CD4-positive, alpha-beta T cell treated with Interferon gamma for 1 hour (primary cell): Measurements from ENCODE around the gene TSPAN18.

Experiments
- DNase-seq: peaks from one replicate; pipeline ENCODE4 v3.0.0-alpha.2; 2020

The TSPAN18 gene

DNA sequence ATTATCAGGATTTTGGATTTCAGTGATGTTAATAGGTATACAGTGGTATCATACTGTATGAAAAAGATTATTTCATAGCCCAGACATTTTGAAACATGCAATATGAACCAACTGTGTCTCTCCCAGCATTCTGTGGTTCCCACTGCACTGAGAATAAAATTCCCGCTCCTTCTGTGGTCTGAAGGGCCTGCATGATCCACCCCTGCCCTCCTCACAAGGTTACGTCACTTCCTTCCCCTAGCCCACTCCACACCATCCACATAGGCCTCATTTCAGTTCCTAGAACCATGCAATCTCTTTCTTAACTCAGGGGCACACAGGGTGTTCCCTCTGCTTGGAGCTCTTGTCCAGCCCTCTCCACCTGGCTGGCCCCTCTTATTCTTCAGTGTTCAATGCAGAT, 103.1 kb downstream of the TSPAN18 start:
- DNase-seq = no peak

DNA sequence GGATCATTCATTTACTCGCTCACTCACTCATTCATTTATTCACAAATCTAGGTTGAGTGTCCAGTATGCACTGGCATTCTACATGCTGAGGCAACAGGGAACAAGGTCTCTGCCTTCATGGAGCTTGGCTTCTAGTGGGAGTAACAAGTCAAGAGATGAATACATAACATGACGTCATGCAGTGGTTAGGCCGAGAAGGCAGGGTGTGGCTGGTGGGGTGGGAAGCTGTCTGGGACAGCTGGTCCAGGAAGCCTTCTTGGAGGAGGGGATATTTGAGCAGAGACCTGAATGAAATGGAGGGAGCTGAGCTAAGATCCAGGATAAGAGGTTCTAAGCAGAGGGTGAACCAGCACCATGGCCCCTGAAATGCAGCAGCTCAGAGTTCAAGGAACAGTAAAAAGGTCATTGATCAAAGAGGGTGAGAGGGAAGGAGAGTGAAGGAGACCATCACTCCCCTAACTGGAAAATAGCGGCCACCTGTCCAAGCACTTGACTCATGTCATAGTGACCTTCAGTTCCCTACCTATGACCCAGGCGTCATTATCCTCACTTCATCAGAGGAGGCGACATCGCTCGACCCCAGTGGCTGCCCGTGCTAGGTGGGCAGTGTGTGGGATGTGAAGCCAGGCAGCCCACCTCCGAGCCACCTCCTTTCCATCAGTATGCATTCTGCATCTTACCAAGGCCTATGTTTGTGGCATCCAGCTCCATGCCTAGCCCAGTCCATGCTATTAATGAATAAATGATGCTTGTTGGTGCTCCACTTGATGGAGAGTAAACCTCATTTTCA, 105.0 kb downstream of the TSPAN18 start:
- no peak for DNase-seq

DNA sequence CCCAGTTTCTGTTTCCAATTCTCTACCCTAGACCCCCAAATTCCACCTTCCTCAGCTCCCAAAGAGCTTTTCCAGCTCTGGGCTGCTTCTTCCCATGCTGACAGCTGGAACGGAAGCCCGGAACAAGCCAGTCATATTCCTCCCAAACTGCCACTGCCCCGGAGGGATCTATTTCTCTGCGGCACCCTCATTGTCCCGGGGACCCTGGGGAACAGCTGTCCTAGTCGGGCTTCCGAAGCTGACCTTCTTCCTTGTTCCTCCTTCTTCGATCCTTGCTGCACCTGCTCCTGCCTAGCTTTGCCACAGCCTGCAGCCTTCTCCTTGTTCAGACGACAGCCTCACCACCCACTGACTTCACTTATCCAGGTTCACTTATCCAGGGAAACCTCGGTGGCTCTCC, 105.7 kb downstream of the TSPAN18 start:
- DNase-seq = no peak

DNA sequence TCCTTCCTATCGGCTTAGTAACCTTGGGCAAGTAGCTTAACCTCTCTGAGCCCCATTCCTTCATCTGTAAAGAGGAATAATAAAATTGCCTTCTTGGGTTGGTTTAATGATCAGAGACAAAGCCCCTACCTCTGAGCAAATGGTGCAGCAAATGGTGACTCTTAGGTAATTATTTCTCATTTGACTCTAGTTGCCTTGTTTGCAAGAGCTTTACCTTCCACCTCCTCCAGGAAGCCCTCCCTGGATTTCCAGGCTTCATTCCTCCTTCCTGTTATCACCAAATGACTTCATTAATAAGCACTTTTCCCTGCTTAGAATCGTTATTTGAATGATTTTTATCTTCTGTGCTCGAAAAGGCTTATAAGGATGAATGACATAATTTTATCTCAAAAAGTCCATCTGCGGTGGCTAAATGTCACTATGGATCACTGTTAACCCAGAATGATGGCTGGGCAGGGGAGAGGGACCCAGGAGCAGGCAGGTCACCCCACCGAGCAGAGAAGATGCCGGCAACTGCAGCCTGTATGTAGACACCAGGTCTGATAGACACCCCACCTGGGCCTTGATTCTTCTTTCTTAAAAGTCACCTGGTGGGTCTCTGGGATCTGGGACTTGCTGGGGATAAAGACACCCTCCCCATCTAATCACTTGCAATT, 106.6 kb downstream of the TSPAN18 start:
- DNase-seq = no peak

DNA sequence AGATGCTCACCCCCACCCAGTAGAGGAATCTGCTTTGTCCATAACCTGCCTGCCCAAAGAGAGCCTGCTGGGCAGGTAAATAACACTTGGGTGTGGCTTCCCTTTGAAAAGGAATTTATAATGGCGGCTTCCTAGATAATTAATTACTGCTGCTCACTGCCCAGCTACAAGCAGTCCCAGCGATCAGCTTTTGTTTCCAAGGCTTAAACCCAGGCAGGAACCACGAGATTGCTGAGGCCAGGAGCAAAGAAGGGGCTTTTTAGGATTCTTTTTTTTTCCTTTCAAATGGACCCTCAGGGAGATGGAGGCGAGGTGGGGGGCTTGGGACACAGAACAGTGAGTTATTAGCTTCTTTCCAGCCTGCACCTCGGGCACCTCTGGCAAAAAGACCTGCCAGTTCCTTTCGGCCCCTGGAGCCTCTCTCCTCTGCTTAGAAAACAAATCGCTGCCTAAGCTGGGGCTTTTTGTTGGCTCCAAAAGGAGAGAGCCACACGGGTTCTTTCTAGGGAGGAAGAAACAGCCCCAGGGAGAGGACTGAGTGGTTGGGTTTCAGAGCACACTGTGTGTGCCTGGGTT, 107.2 kb downstream of the TSPAN18 start:
- no peak for DNase-seq

DNA sequence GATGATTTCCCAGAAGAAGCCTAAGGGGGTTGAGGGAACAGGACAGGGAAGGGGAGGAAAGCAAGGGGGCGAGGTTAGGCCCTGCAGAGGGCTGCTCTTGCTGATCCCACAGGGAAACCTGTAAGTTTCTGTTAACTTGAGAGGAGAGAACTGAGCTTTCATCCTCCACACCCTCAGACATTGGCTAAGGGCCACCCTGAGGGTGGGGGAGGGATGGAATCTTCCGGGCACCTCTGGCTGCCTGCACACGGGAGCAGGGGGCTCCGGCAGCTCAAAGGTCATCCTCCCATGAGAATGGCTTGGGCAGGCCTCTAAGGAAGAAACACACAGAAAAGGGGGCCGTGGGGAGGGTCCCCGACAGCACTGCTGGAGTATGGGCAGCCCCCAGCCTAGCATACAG, 108.1 kb downstream of the TSPAN18 start:
- no peak for DNase-seq

DNA sequence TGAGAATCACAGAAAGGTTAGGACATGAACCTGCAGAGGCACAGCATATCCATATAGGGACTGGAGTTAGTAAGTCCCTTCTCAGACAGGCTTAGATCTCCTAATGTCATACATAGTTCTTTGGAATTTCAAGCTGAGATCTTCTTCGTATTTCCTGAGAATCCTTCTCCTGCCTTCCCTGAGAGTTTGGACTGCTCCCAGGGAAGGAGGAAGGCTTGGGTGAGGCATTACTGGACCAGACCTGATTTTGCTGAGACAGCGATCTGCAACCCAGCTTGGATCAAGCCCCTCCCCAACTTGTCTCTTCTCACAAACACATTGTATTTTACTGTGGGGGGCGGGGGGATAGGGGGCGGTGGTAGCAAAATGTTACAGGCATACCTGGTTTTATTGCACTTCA, 108.5 kb downstream of the TSPAN18 start:
- no peak for DNase-seq

DNA sequence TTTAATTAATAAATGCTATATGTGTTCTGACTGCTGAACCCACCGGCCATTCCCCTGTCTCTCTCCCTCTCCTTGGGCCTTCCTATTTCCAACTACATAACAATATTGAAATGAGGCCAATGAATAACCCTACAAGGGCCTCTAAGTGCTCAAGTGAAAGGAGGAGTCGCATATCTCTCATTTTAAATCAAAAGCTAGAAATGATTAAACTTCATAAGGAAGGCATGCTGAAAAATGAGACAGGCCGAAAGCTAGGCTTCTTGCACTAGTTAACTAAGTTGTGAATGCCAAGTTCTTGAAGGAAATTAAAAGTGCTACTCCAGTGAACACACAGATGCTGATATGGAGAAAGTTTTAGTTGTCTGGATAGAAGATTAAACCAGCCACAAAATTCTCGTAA, 109.2 kb downstream of the TSPAN18 start:
- DNase-seq = no peak

DNA sequence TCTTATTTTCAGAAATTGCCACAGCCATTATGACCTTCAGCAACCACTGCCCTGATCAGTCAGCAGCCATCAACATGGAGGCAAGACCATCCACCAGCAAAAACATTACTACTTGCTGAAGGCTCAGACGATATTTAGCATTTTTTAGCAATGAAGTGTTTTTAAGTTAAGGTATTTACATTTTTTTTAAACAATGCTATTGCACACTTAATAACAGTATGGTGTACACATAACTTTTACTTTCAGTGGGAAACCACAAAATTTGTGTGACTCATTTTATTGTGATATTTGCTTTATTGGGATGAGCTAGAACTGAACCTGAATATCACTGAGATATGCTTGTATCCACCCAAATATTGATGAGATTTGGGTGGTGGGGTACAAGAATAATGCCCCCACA, 110.9 kb downstream of the TSPAN18 start:
- no peak for DNase-seq

DNA sequence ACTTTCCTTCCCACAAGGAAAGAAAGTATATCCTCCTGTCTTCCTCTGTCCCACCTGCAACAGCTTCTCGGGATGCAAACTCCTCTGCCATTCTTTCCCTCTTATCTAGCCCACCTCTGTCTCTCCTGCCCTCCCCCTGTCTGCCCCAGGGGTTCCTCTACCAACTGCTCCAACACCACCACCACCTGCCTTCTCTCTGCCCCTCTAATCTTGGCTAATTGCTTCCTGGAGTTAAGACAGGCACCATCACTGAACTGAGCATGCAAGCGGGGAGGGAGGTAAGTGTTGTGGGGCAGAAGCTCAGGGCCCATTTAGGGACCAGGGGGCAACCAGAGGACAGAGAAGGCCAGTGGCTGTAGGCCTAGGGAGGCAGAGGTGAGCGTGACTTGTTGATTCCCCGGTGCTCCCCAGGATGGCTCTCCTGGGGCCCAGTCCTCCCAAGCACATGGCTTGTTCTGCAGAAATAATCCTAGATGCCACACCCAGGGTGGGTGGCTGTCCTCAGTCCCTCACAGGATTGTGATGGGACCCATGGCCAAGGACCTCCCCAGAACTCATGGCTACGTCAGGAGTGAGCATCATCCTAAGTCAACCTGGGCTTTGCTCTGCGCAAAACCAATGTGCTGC, 112.8 kb downstream of the TSPAN18 start:
- no peak for DNase-seq

DNA sequence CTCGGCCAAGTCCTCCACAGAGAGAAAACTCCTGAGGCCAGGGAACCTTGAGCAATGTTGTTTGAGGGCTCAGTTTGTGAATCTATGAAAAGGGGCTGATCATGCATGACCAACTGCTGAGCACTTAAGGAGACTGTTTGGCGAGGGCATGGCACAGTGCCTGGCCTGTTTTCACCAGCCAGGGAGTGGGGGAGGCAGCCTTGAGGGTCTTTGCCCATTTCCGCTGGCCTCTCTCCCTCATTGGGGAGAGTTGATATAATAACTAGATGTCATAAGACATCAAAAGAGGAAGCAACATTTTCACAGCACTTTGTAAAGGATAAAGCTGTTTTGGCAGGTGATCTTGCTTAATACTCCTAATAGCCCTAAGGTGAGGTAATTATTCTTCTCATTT, 113.3 kb downstream of the TSPAN18 start:
- no peak for DNase-seq

DNA sequence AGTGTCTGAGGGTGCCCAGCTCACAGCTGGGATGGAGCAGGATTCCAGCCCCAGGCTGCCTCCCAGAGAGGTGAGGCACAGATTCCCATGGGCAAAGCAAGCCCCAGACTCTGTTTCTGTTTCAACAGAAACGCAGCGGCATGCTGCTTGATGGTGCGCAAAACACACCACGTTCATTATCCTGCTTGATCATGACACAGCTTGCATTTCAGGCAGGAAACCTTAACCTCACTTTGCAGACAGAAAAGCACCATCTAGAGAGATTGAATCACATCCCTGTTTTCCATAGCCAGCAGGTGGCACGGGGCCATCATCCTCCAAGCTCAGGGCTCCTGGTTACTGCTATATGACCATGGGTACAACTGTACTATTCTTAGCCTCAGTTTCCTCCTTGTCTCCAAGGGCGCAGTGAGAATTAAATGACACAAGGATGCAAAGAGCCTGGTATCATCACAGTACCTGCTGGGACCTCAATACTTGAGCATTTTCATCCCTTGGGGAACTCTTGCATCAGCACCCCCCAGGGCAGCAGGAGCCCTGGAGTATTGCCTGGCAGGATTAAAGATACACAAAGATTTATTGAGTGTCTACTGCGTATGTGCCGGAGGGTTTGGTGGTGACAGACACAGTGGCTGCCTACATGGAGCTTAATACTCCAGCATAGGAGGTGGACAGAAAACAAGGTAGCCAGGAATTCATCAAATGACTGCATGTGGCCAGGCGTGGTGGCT, 113.9 kb downstream of the TSPAN18 start:
- DNase-seq = no peak

DNA sequence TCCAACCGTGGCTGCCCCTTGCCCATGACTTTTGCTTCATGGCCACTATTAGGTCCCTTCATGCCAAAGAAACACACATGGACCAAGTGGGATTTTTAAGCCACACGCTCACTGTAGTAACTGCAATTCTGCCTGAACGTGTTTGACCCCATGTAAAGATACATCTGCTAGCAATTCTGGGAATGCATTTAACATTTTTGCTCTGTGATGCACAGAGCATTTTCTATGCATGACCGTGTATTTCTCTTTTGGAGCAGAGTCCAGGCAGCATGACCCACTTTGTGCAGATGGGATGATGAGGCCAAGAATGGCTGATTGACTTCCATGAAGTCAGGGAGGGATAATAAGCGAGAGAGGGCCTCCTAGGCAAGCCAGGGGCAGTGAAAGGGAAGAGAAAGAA, 115.5 kb downstream of the TSPAN18 start:
- no peak for DNase-seq

DNA sequence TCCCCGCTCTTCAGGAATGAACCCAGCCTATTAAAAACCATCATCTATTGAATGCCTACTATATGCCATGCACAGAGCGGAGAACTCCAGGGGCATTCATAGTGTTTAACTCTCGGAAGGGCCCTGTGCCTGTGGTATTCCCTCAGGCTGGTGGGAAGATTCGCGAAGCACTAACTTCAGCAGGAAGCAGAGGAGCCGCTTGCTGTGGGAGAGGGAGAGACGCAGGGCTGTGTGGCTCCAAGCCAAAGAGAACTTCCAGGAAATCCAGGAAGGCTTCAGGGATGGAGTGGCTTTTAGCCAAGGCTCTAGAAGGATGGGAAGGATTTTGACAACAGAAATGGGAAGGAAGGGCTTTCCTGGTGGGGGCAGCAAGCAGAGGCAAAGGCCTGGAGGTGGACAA, 120.1 kb downstream of the TSPAN18 start:
- DNase-seq = no peak

DNA sequence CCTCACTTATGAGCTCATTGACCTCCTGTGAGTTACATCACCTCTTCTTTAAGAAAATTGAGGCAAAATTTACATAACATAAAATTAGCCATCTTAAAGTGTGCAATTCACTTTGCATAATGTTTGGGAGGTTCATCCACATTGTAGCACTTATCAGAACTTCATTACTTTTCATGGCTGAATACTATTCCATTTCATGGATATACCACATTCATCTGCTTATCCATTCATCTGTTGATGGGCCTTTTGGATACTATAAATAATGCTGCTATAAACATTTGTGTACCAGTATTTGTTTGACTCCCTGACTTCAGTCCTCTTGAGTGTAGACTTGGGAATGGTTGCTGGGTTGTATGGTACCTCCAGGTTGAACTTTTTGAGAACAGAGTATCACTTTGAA, 120.6 kb downstream of the TSPAN18 start:
- no peak for DNase-seq

DNA sequence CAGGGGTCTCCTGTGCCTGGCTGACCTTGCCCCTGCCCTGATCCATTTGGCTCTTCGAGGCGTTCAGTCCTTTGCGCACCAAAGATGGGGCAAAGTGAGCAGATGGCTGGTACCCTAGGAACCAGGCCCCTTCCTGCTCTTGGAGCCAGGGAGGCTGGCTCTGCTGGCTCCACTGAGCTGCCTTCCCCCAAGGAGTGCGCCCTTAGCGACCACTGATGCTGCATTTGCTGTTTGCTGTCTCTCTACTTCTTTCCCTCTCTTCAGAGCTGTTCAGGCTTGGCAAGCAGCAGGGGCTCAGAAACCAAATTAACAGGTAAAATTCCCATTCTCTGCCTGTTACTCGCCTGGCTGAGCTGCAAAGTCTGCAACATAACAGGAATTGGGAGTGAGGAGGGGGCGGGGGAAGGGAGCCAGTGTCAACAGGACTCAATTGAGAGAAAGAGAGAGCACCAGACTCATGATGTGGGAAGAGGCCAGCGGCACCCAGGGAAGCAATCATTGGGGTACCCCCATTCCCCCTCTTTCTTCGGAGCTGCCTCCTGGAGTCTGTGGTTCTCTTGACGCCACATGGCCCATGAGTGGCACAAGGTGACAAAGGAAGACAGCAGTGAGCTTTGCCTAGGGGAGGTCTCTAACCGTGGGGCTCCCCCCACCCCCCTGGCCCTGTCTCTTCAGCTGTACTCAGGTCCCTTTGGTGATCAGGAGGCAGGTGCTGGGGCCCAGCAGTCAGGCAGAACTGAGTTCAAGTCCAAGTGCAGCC, 121.6 kb downstream of the TSPAN18 start:
- DNase-seq = no peak

DNA sequence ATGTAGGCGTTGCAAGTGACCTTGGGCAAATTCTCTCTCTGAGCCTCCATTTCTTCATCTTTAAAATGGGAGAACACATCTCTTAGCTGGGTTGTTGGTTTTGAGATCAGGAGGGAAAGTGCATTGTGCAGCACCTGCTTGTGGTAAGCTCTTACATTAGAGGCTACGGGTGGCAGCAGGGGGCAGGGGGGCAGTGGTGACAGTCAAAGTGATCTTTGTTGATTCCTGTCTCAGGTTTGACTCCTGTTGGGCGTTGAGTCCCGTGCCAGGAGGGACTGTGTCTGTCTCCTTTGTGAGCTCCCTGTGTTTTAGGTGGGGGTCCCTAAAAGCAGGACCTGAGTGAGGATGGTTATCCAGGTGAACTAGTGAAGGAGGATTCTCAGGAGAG, 122.2 kb downstream of the TSPAN18 start:
- DNase-seq = no peak

DNA sequence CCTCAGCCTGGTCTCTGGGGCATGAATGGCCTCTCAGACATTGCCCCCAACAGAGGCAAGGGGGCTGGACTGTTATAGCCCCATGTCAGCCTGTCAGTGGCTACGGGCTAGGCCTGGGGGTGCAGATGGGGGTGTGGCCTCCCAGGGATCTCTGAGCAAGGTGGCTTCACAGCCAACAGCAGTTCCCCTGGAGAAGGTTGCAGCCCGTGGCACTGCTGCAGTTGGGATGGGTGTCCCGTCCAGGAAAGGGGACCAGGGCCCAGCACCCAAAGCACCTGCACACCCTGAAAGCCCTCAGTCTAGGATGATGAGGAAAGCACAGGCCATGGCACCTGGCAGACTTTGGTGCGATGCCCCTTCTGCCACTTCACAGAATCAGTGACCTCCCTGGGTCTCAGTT, 122.7 kb downstream of the TSPAN18 start:
- DNase-seq = no peak

DNA sequence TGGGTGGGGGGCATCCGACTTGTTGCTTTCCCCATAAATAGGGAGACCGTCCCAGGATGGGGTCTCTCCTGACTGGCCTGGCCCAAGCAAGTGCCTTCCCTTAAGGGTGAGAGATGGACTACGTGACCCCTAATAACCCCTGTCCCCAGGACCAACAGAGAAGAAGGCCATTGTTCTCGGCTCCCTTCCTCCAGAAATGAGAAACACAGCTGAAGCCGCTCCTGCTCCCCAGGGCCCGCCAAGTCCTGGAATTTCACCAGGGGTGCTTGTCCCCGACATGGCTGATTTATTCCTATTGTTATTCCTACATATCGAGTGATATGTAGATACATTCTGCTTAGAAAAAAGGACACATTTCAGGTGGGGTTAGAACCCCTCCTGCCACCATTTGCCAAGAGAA, 123.2 kb downstream of the TSPAN18 start:
- no peak for DNase-seq

DNA sequence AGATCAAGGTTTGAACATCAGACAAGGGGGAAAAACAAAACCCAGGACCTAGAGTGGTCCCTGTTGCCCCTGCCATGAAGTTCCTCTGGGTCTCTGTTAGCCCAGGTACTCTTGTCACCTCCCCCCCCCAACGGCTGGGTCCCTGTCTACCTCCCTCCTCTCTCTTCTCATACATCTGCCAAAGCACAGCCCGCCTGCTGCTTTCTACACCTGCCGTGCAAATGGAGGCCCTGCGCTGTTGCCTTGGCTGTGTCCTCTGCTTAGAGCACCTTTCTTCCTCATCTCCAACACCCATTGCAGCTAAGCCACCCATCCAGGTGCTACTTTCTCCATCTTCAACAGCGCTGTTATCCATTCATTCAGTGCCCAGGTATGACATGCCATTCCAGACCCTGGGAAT, 124.7 kb downstream of the TSPAN18 start:
- DNase-seq = no peak

DNA sequence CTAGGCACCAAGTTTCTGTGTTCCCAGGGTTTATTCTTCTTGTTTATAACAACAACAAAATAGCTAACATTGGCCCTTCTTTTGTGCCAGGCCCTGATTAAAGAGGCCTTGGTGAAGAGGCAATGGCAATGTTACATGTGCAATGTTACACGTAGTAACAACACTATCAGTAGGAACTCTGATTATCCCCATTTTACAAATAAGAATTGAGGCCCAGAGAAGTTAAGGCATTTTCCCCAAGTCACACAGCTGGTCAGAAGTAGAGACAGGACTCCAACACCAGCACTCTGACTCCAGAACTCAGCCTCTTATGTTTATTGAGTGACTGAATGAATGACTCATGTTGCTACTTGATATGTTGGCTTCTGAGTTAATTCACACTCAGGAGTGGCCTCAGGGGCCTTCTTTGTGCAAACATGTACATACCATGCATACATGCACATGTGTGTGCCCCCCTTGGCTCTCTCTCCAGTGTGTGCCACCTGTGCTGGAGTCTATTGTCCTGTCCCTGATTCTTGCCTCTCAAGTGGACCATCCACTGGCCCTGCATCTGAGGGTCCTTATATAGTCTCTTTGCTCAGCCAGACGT, 125.5 kb downstream of the TSPAN18 start:
- DNase-seq = no peak

DNA sequence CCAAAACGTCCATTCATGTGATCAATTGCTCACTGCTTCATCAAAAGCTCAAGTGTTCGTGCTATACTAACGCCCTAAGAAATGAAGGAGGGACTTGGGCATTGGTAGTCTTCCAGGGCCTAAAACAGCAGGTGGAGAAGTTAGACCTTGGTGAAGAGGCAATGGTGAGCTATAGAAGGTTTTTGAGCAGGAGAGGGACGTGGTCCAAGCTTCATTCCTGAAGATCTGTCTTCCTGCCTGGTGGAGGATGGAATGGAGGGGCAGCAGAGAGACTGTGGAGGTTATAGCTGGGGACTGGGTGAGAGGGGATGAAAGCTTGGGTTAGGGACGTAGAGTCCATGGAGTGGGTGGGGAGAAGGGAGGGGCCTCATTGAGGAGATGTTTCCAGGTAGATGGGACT, 126.2 kb downstream of the TSPAN18 start:
- DNase-seq = no peak
